ENCODE data around the gene SYTL2.

The SYTL2 gene

DNA sequence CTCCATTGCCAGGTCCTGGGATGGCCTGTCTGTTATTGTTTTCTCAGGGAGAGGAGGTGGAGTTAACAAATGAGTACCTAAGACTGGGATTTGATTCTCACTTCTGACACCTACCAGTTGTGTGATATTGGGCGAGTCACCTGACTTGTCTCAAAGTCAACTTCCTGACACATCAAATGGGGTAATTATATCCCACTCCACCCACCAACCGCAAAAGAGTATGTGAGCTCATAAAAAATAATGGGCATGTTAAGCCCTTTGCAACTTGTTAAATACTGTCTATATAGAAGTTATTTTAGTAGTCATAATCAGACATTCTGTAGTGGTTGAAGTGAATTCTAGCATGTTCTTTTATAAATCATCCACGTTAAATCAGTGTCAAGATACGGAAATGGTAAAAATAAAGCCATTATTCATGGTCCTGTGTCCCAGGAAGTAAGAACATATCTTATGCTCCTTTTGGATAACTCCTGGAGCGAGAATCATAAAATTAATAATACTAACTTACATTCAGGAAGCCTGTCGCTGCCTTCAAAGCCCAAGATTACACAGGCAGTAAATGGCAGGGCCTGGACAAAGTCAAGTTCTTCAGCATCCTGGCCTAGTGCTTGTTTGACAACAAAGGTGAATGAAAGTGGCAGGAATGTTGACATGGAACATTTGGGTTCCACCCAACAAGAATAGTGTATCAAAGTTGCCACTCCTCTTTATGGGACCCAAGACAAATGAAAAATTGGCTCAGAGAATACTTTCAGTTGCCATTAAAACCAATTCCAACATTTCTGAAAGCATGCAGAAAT, 54.3 kb downstream of the SYTL2 start:
- no peak for DNase-seq

DNA sequence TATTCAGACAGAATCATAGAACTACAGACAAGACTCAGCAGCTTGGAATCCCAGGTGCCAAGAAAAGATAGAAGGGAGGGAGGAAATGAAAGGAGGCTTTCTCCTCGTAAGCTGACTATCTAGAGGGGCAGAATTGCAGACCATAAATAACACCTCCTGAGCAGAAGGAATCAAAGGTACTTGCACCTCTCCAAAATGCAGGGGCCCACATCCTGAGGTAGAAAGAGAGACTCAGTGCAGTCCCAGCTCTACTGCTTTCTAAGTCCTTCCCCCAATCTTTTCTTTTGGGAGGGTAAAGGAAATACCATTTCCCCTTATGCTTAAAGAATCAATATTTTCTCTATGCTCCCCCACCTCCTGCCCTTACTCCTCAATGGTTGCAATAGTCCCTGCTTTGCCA, 55.2 kb downstream of the SYTL2 start:
- DNase-seq = no peak

DNA sequence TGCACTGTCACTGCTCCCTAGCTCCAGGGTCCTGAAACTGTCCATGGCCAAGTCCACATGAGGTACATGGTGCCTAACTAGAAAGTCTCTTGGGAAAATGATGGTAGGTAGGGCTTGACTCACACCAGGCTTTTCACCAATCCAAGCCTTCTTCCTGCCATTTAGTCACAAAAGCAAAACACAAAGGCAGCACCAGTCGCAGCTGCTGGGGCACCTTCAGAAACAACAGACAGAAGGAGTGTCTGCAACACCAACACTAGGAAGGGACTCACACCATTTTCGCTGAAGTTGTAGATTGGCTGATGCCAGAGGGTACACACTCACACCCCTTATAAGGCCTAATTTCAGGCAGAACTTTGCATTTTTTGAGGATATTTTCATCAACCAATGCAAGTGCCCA, 55.7 kb downstream of the SYTL2 start:
- no peak for DNase-seq

DNA sequence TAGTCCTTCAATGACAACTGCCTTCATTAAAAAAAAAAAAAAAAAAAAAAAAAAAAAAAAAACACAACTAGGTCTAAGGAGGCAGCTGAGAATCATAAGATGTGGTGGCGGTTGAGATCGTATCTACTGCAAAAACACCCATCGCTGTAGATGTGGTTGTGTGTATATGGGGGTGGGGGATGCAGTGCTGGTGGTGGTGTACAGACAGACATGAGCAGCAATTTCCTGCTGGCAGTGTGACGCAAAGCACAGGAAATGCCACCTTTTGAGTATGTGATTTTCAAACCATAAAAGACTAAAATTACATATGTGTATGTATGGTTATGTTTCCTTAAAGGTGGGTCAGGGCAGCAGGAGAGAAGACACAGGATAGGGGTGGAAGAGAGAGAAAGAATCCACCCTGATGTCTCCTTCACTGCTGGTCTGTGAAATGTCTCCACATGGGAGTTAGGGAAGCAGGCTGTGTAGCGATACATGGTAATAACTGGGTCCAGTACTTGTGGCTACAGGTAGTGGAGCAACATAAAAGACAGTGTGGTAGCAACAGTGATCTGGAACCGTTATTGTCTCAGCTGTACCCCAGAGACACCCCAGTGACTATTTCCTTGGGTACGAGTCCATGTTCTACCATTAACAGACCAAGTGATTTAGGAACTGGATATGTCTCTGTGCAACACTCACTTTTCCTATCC, 57.9 kb downstream of the SYTL2 start:
- DNase-seq = peak; percentile 29 to 37

DNA sequence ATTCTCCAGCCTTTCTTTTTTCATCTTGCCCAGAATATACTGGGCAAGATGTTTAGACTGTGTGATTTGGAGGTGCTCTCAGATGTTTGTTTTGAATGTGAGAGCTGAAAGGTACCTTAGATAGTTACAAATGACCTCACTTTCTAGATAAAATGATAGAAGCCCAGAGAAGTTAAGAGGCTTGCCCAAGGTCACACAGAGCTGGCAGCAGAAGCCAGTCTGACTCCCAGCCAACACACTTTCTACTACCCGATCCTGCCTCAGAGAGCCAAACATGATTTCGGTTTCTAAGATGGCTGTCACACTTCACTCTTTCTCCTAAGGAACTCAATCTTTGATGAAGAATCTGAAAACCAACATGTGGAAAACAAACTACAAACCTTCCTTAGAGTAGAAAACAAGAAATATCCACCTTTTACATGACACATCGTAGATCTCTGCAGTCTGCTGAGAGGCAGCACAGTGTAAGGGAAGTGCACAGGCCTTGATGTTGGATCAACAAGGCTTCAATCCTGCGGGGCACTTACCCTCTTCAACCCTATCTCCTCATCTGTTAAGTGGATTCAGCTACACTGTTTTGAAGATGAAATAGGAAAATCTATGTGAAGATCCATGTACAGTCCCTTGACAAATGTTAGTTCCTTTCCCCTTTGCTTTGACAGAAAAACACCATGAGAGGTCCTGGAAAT, 58.6 kb downstream of the SYTL2 start:
- no peak for DNase-seq

DNA sequence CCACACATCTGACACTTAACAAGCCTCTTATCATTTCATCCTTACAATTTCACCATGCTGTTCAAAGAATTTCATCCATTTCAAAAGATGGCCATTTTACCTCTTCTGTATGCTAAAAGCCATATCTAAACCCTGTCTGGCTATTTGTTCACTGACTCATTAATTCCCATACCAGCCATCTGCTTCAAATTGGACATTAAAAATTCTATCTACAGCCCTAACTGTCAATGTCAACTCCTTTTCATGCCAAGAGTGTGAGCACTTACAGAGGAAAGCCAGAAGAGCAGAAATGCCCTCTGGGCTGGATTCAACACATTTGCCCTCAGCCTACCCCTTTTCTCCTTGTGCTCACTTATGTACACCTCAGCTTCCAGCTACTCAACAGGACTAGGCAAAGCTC, 59.2 kb downstream of the SYTL2 start:
- no peak for DNase-seq

DNA sequence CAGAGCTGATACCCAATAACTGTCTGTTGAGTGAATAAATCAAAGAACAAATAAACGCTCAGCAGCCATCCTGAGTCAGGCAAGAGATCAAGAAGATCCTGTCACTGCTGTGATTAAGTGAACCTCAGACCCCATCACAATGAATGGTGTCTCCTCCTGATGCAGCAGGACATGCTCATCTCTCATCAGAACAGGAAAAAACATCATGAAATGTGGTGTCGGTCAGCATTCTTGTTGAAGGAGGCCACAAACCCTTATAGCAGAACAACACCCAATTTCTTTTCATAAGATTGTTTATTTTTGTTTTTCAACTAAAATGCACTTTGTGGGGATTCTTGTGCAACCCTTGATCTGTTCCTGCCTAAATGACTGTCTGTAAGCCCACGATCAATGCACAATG, 60.3 kb downstream of the SYTL2 start:
- DNase-seq = no peak

DNA sequence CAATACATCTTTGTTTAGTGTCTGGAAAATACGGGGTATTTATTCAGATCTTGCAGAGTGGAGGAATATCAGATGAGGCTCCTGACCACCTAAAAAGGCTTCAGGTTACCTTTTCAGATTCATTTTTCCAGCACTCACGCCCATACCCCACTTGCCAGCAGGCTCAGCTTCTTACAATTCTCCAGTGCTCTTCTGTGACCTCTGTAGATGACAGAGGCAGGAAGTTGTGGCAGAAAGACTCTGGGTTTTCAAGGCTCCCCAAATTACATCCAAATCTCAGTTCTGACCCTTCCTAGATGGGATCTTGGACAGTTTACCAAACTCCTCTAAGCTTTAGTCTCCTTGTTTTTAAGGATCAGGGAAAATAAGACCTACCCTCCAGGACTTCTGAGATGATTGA, 61.1 kb downstream of the SYTL2 start:
- DNase-seq = no peak

DNA sequence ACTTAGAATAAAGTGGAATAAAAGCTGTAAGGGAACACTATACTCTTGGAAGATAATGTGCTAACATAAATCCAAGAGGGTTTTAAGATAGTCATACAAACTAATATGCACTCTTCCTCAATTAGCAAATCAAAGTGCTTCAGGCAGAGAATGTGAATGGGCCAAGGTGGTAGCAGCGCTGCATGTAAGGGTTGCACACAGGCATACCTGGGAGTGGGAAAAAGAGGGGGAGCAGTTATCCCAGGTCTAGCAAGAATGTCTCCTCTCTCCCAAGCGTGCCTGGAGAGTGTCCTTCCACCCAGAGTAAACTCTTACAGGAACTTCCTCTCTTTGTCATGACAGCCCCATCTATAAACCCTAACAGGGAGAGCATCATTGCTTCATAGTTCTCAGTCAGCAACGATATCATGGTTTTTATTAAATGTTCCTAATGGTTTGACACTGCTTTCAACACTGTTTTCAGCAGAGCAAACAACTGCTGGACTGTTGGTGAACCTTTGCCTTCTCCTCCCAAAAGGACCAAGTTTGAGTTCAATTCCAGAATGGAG, 61.6 kb downstream of the SYTL2 start:
- DNase-seq = peak in 1 of 2 experiments; percentile 5

DNA sequence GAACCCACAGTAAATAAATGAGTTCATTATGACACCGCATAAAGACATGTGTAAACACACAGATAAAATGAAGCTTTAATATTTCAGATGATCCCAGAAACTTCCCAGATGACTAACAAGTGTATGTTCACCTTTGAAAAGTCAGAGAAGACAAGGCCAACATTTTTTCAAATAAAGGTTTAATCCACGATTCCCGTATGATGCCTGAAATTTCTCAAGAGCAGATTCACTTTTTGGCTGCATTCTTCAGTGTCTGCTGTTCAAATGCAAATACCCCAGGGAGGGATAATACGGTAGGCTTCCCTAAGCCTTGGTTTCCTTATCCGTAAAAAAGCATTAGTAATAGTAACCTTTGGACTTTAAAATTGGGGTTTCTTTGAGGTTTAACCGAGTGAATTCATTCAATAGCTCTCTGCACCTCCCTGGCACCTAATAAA, 62.5 kb downstream of the SYTL2 start:
- no peak for DNase-seq

DNA sequence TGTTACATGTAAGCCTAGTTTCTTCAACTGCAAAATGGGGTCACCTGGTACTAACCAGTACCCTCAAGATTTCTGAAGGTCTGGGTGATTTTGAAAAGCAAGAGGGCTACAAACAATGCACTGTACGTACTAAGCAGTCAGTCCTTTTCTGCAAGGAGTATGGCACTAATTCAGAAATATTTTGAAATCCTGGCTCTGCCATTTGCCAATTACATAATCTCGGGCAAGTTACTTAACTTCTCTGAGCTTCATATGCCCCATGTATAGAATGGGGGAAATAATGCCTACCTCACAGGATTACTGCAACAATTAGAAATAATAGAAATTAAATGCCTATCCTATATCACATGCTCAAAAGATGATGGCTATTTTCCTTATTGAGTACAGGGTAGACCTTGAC, 64.3 kb downstream of the SYTL2 start:
- DNase-seq = no peak

DNA sequence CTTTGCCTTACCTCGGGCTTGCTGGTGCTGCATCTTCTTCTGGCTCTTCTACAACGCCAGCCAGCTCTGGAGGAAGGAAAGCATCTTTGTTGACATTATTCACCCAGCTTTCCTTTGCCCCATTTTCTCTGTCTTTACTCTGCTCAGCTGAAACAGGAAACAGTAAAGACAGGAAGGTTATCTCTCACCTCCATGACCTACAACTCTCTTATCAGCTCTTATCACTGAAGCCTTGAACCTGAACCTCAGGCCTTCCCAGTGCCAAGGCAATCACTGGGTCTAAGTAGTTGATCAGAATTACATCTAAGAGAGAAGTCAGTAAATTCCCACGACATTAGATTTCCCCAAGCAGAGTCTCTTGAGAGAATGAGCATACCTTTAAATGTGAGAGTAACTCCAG, 65.3 kb downstream of the SYTL2 start:
- DNase-seq = no peak

DNA sequence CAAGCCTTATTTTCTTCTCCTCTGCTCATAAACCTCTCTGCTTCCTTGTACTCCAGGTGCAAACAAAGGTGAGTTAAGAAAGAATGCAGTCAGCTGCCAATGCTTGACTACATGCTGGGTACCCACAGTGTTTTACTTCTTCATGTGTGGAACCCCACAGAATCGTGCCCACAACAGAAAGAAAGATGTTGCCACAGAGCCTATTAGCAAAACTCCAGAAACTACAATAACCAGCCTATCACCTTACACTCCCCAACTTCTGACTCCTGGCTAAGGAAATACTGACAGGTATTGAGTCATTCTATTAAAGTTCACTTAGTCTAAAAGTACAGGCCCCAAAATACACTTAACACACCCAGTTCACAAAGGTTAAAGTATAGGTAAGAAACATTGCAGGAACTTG, 68.1 kb downstream of the SYTL2 start:
- DNase-seq = no peak

DNA sequence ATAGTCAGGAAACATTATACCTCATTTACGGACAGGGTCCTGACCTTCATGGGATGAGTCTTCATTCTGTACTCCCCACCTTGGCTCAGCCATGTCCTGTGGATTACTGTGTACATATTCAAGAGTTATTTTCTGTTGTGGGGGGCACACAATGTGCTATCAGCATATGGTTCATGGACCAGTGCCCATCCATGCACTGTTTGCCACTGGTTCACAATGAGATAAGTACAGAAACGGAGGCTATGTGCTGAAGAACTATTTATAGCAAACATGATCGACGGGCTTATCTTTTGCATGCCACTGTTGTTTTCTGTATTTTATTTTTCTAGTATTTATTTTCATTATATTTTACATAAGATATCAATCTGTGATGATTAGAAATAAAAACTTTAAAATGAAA, 68.6 kb downstream of the SYTL2 start:
- no peak for DNase-seq

DNA sequence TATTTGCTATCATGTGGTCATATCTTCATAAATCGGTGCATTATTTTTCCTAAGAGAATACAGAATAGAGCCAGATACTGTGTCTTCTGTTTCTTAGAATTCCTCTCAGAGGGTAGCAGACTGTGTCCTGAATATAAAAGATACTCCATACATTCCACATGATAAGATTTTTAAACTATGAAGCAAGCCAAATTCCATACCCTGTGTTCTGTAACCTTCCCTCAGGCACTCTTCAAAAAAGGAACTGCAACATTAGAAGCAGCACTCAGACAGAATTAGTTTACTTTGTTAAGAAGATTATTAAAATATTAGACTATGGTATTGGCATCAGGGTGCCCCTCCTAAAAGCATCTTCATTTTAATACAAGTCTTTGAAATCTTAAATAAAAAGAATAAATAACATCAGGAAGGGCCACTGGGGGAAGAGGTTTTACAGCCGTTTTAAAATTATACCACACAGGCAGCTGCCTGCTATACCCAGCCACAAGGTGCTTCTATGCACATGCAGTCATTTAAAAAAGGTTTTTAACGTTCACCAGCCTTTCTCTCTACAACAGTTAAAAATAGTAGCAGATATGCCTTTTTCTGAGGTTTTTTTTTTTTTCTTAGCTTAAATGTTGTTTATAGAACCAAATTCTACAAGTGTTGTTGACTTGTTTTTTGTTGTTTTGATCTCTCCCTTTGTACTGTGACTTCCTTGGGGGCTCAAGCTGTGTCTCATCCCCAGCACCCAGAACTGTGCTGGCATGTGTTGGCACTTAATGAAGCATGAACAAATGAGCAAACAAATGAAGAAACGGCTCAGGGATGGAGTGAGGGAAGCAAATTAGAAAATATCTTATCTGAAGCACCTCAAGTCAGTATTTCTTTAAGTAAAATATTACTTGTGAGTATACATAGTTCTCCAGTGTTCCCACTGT, 70.2 kb downstream of the SYTL2 start:
- no peak for DNase-seq

DNA sequence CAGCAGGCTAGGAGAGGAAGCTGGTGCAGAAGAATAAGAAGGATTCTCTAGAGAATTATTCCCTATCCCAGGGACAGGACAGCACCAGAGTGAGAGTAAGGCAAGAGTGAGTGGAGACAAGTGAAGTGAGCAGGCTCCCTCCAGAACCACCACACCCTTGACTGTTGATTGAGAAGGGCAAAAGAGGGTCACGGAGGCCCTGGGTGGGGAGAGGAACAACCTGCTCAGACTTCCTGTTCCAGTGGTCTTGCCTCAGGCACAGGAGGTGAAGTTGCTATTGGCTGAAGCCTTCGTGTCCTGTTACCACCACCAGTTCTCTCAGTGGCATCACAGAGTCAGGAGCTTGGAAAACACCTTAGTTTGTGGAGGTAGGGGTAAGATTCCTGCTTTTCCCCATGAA, 73.2 kb downstream of the SYTL2 start:
- DNase-seq = no peak

DNA sequence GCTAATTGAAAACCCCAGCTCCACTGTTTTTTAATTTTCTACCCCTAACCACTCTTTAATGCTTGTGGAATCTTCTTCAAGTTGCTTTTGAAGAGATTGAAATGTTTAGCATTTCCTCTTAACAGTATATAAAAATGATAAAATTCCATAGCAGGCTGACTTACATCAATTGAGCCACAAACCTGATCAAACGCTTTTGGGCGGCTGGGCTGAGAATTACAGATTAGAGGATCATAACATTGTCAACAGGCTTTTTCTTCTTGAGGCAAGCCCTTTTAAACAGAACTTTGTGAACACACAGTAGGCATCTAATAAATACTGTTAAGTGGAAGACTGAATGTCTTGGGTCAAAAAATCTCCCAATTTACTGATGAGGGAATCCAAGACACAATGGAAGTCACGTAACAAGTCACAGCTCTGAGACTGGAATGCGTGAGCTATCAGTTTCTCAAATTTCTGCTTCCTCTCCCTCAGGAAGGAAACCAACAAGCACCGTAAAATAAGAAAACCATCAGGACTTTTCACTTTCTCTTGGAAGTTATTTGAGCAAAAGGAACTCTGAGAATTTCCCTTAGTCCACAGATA, 75.0 kb downstream of the SYTL2 start:
- no peak for DNase-seq

DNA sequence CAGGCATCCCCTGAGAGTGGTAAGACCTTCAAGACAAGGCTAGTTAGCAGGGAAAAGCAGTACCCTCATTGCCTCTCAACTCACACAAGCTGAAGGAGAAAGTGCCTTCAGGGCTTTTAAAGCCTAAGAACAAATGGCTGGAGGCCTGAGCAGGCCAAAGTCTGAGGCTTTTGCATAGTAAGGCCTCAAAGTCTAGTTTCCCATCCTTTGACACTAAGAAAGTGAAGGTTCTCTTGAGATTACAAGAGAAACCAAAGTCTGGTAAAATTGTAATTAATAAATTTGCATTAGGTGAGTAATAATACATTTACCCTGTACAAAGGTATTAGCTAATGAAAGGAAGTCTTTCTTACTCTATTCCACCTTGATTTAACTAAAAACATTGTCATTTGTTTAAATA, 78.0 kb downstream of the SYTL2 start:
- no peak for DNase-seq

DNA sequence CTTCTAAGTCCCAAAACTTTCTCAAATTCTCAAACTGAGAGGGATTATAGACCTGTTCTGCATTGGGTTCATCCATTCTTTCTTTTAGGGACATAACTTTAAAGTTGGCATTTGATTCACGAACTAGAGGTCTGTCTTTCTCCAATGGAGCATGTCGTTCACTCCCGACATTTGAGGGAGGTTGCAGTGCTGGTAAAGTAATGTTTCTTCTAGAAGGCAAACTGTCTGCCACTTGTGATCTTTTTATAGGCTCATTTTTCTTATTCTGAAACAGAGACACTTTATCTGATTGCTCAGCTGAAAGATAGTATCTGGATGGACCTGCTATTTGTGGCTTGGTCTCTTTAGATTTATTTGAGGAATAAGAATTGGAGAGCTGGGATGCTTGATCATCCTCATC, 84.6 kb downstream of the SYTL2 start:
- DNase-seq = no peak

DNA sequence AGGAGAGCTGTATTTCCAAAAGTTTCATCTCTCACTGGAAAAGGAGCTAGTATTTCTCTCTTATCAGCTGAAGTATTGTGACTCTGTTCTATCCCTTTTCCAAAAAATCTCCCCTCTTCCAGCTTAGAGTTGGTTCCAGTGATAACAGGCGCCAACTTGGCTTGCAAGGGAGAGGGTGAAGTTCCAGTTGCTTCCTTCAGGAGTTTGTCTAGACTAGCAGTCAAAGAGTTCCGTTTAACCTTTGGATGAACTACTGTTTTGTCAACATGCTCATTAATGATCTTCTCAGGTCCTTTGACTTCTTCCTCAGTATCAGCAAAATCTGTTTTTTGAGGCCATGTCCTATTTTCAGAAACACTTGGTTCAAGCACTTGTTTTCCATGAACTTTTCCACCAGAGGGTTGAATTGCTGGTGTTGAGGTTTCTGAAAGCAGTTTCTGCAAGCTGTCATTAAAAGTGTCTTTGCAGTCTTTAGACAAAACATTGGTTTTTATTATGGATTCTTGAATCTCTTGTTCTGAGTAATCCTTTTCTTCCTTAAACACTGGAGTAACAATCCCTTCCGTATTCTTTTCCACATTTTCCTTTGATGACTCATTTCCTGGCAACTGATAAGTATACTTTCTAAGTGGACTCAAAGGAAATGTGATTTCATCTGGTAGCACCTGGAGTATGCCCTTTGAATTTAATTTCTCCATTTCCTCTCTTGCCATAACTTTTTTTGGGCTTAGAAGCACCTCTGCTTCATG, 85.3 kb downstream of the SYTL2 start:
- DNase-seq = no peak

DNA sequence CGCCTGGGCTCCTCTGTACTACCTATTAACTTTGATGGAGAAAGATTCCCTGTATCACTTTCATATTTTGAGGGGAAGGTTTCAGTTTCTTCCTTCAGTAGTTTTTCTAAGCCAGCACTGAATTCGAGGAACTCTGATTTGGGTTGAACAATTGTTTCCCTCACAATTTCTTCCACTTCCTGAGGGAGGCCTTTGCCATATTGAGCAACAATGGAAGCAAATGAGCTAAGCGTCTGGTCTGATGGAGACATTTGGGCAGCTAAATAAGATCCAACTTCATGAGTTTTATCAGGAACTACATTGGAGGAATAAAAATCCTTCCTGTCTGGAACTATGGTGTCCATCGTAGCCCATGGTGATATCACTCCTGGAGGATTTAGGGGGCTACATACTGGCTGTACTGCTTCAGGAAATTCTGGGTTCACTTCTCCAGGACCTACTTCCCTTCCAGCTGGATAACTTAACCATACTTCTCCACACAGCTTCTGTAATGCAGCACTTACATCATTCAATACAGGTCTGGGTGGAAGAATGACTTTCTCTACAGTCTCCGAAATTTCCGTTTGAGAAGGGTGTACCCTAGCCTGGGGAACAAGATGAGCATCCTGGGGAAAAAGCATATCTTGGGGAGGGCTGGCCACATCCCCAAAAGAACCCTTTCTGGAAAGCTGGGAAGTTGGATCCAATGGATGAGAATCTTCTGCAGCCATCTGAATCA, 86.0 kb downstream of the SYTL2 start:
- no peak for DNase-seq

Data from Kasumi-1 (cell line).